Natural killer cell (primary cell): Measurements from ENCODE around the gene CHST11. TPM values are rescaled to one million over a fixed set of nuclear protein-coding genes. Genes with fewer than 3 reads are reported as not detected.

Experiments
- ATAC-seq, 3 donors: fragments of 150-1000 bp in 2 of 3; fragments of 200-7000 bp in 1 of 3; cut with Tn5 transposase; 1 replicate in 1 of 3; 2 replicates in 2 of 3; pipeline ENCODE4 v1.10.0; 2021; ENCODE audit warnings: mild to moderate bottlenecking in 2 of 3, moderate library complexity in 2 of 3
- DNase-seq, 2 donors: peaks; one replicate each; pipeline versions ENCODE4 v3.0.0 to v3.0.0-alpha.2; 2013 to 2021; ENCODE audit warnings: mixed read lengths in 1 of 2
- H3K27ac ChIP-seq: one replicate; pipeline ENCODE4 v1.5.1; 2013; ENCODE audit warnings: mild to moderate bottlenecking, low read length
- H3K27me3 ChIP-seq: one replicate; pipeline ENCODE4 v1.6.1; 2013; ENCODE audit warnings: low read length; ENCODE audit not compliant: control insufficient read depth, insufficient read depth
- H3K36me3 ChIP-seq: one replicate; pipeline ENCODE4 v1.6.1; 2013; ENCODE audit warnings: low read length; ENCODE audit not compliant: control insufficient read depth, insufficient read depth
- H3K4me1 ChIP-seq: one replicate; pipeline ENCODE4 v1.6.1; 2013; ENCODE audit warnings: low read length; ENCODE audit not compliant: control insufficient read depth, insufficient read depth
- H3K4me3 ChIP-seq: one replicate; pipeline ENCODE4 v1.5.1; 2013; ENCODE audit warnings: low read length
- H3K9me3 ChIP-seq: one replicate; pipeline ENCODE4 v1.6.1; 2013; ENCODE audit warnings: low read length; ENCODE audit not compliant: control insufficient read depth, insufficient read depth
- H3K27ac Mint-ChIP-seq, 2 donors: one replicate each; pipeline ENCODE4 v1.8.0; 2022; ENCODE audit warnings: mild to moderate bottlenecking in 2 of 2, mixed read lengths in 2 of 2, moderate library complexity in 1 of 2
- H3K27me3 Mint-ChIP-seq, 2 donors: one replicate each; pipeline ENCODE4 v1.8.0; 2022; ENCODE audit warnings: low read depth in 2 of 2, mixed read lengths in 2 of 2
- H3K36me3 Mint-ChIP-seq: one replicate; pipeline ENCODE4 v1.8.0; 2022; ENCODE audit warnings: mixed read lengths
- H3K4me1 Mint-ChIP-seq, 2 donors: one replicate each; pipeline ENCODE4 v1.8.0; 2022; ENCODE audit warnings: mixed read lengths in 2 of 2
- H3K4me3 Mint-ChIP-seq: one replicate; pipeline ENCODE4 v1.8.0; 2022; ENCODE audit warnings: mild to moderate bottlenecking, moderate library complexity, mixed read lengths
- H3K9me3 Mint-ChIP-seq, 2 donors: one replicate each; pipeline ENCODE4 v1.8.0; 2022; ENCODE audit warnings: mixed read lengths in 2 of 2
- WGBS: methylation state at CpG from one replicate; pipeline ENCODE4 v1.1.7; 2013; ENCODE audit warnings: missing lambda C conversion rate; ENCODE audit not compliant: insufficient coverage; 5-methylcytosine and 5-hydroxymethylcytosine counted together
- intact Hi-C: fragments of 100-400 bp; cut with micrococcal nuclease; formaldehyde crosslinking; loops from one replicate; pipeline ENCODE4 v1.14.2; 2022
- total RNA-seq, 4 donors: library from RNA; stranded (reverse); fragments of 120-200 nt in 1 of 4; gene quantifications; one replicate each; pipeline versions ENCODE4 v1.2.3 to v1.2.4, GENCODE V29; 2013 to 2022
- TF ChIP-seq, protein P1 (sequence below): fragments of 200-600 bp; IDR thresholded peaks from one replicate; pipeline ENCODE4 v1.8.0; 2022; ENCODE audit warnings: antibody characterized with exemption

The CHST11 gene
- total RNA-seq, 3 donors from 2014 or later (not counting 1 experiment from before 2014, with no cell fraction given) = 85.3 to 118 (median 96.1) TPM

DNA sequence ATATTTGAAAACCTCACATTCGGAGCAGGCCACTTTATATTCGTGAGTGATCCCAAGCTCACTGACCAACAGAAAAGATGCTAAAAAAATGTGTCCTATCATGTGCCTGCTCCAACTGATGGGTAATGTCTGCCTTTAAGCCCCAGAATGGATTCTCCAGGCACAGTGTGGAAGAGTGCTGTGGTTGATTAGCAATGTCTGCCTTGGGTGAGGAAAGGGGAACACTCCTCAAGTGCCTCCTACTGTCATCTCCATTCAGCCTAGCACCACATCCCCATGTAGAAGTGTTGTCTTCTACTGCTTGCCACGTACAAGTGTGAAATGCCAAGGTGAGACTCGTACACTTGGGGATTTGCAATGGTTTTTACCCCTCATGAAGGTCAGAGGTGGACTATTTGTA lies 302.0 kb downstream of the CHST11 start:
- Histone ChIP-seq H3K36me3 (peaks cover 19% of the 10 kb centered on the region), H3K4me3 (no peak overlapping the region), H3K27me3 (no peaks in the 10 kb centered on the region), H3K4me1 (peaks cover 3% of the 10 kb centered on the region), H3K27ac (no peak overlapping the region), H3K9me3 (no peaks in the 10 kb centered on the region)
- no peaks in the 10 kb centered on the region for H3K36me3 Mint-ChIP-seq
- intact Hi-C loops = no loop called here
- TF ChIP-seq, protein P1, sequence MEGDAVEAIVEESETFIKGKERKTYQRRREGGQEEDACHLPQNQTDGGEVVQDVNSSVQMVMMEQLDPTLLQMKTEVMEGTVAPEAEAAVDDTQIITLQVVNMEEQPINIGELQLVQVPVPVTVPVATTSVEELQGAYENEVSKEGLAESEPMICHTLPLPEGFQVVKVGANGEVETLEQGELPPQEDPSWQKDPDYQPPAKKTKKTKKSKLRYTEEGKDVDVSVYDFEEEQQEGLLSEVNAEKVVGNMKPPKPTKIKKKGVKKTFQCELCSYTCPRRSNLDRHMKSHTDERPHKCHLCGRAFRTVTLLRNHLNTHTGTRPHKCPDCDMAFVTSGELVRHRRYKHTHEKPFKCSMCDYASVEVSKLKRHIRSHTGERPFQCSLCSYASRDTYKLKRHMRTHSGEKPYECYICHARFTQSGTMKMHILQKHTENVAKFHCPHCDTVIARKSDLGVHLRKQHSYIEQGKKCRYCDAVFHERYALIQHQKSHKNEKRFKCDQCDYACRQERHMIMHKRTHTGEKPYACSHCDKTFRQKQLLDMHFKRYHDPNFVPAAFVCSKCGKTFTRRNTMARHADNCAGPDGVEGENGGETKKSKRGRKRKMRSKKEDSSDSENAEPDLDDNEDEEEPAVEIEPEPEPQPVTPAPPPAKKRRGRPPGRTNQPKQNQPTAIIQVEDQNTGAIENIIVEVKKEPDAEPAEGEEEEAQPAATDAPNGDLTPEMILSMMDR = no peak
- H3K27me3 Mint-ChIP-seq = no peaks in the 10 kb centered on the region
- H3K27ac Mint-ChIP-seq = no peak overlapping the region
- no peak overlapping the region for H3K4me3 Mint-ChIP-seq
- H3K4me1 Mint-ChIP-seq = peaks cover 34 to 50% of the 10 kb centered on the region in 2 donors
- 92% methylated on average over 4 of the region's 4 CpGs for WGBS
- DNase-seq (no peak), ATAC-seq (no peak)
- no peaks in the 10 kb centered on the region for H3K9me3 Mint-ChIP-seq

DNA sequence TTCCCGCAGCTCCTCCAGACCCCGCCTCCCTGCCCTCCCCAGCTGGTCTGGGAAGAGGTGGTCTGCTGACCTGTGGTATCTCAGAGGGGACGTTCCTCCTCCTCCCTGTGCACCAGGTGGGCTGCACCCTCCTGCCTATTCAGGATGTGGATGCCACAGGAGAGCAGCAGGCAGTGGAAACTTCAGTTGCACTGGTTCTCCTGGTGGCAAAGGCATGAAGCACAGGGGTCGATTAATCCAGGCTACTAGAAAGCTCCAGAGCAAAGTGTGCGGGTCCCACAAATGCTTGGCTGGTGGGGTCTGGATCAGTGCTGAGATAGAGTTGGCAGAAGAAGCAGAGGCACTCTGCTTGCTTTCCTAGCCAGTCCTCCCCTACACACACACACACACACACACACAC lies 304.3 kb downstream of the CHST11 start:
- no peak overlapping the region for H3K27ac ChIP-seq
- no peak overlapping the region for H3K4me3 ChIP-seq
- no peak overlapping the region for H3K4me3 Mint-ChIP-seq
- no peaks in the 10 kb centered on the region for H3K9me3 Mint-ChIP-seq
- H3K27me3 ChIP-seq = no peaks in the 10 kb centered on the region
- no peak for ATAC-seq
- no peaks in the 10 kb centered on the region for H3K27me3 Mint-ChIP-seq
- peaks cover 12% of the 10 kb centered on the region for H3K4me1 ChIP-seq
- H3K27ac Mint-ChIP-seq = peak overlapping the region; percentile 11 to 19
- H3K36me3 Mint-ChIP-seq = no peaks in the 10 kb centered on the region
- TF ChIP-seq, protein P1 = no peak
- H3K4me1 Mint-ChIP-seq = peaks cover 36 to 45% of the 10 kb centered on the region in 2 donors
- peaks cover 19% of the 10 kb centered on the region for H3K36me3 ChIP-seq
- no peaks in the 10 kb centered on the region for H3K9me3 ChIP-seq
- no peak for DNase-seq
- intact Hi-C loops = no loop called here
- 82% methylated on average over 5 of the region's 5 CpGs for WGBS

DNA sequence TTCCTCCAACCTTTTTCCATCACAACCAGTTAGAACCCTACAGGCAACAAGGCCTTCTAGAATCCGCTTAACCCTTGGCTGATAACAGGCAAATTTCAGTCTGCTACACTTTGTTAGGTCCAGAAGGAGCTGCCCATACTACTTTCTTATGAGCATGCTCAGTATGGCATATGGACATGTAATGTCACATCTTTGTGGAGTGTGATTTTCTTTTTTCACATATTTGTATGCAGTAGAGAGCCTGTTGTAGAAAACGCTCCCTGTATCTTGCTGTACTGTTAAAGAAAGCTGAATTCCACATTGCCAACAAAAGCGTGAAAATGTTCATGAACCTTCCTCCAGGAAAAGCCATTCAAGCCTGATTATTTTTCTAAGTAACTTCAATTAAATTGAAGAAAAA lies 304.9 kb downstream of the CHST11 start:
- Histone ChIP-seq H3K9me3 (no peaks in the 10 kb centered on the region), H3K36me3 (peaks cover 19% of the 10 kb centered on the region), H3K4me3 (no peak overlapping the region), H3K27me3 (no peaks in the 10 kb centered on the region), H3K27ac (no peak overlapping the region), H3K4me1 (peaks cover 12% of the 10 kb centered on the region)
- intact Hi-C loops = no loop called here
- H3K9me3 Mint-ChIP-seq = no peaks in the 10 kb centered on the region
- H3K4me3 Mint-ChIP-seq = no peak overlapping the region
- H3K27ac Mint-ChIP-seq = peak overlapping the region; percentile 11 to 19
- WGBS = 90% methylated on average over 3 of the region's 3 CpGs
- TF ChIP-seq, protein P1 = no peak
- H3K4me1 Mint-ChIP-seq = peaks cover 36 to 40% of the 10 kb centered on the region in 2 donors
- H3K27me3 Mint-ChIP-seq = no peaks in the 10 kb centered on the region
- DNase-seq (no peak), ATAC-seq (no peak)
- no peaks in the 10 kb centered on the region for H3K36me3 Mint-ChIP-seq

DNA sequence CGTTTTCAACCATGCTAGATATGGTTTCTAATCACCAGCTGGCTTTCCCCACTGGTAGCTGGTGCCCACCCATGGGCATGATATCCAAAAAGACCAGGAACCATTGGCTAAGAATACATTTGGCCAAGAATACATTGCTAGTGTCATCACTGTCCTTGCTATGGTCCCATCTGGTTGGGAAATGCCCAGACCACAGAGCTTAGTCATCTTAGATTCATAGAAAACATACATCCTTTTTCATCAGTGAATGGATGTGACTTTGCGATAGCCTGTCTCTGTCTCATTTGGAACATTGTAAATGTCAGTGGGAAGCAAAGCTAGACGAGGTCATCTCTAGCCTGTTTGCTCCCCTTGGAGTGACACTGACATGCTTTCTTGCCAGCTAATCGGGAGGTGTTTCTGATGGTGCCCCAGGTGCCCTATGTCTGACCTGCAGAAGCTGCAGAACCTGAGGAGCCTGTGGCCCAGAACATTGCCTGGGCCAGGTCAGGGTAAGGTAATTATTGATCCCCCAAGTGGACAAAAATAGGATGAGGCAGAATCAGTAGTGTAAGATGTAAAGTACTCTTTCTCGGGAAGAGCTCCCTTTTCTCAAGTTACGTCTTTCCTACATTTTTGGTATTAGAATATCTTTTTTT lies 306.5 kb downstream of the CHST11 start:
- Histone ChIP-seq H3K27me3 (no peaks in the 10 kb centered on the region), H3K36me3 (peaks cover 7% of the 10 kb centered on the region), H3K9me3 (no peaks in the 10 kb centered on the region), H3K4me3 (no peak overlapping the region), H3K4me1 (peaks cover 12% of the 10 kb centered on the region), H3K27ac (no peak overlapping the region)
- DNase-seq = peak in 1 of 2 donors; percentile 23
- peak; percentile 61 to 70 (median 67) for ATAC-seq
- H3K4me1 Mint-ChIP-seq = peaks cover 36 to 40% of the 10 kb centered on the region in 2 donors
- 81% methylated on average over 6 of the region's 6 CpGs for WGBS
- H3K4me3 Mint-ChIP-seq = no peak overlapping the region
- TF ChIP-seq, protein P1 = no peak
- no peaks in the 10 kb centered on the region for H3K36me3 Mint-ChIP-seq
- H3K27ac Mint-ChIP-seq = peak overlapping the region; percentile 56 to 61
- no peaks in the 10 kb centered on the region for H3K27me3 Mint-ChIP-seq
- no peaks in the 10 kb centered on the region for H3K9me3 Mint-ChIP-seq
- intact Hi-C loops = no loop called here
